GM12878 (cell line): ENCODE results near the gene FBXO38.

Experiments
- BCL3 ChIP-seq: IDR thresholded peaks from 2 replicates; pipeline ENCODE4 v1.6.1; 2011; ENCODE audit warnings: borderline replicate concordance, low read depth, mild to moderate bottlenecking, moderate library complexity, low read length; ENCODE audit not compliant: insufficient read depth, poor library complexity, severe bottlenecking
- EGR1 ChIP-seq, 2 experiments: IDR thresholded peaks; 1 replicate in 1 of 2; 2 replicates in 1 of 2; pipeline ENCODE4 v1.6.1; 2011 to 2012; ENCODE audit warnings: low read depth in 2 of 2, low read length in 2 of 2, borderline replicate concordance in 1 of 2, mild to moderate bottlenecking in 1 of 2, moderate library complexity in 1 of 2
- EP300 ChIP-seq, 2 experiments: fragments of 150-350 bp in 1 of 2; IDR thresholded peaks; 2 replicates each; pipeline ENCODE4 v1.6.1; 2011 to 2012; ENCODE audit warnings: low read depth in 2 of 2, low read length in 2 of 2, borderline replicate concordance in 1 of 2, improper control_type of control experiment in 1 of 2, inconsistent platforms in 1 of 2; ENCODE audit not compliant: control insufficient read depth in 1 of 2
- EZH2 ChIP-seq: IDR thresholded peaks from 2 replicates; pipeline ENCODE4 v1.6.1; 2012; ENCODE audit warnings: low read depth, mild to moderate bottlenecking, control low read depth, inconsistent platforms, low read length, borderline replicate concordance; ENCODE audit not compliant: control insufficient read depth
- FOXM1 ChIP-seq: IDR thresholded peaks from 2 replicates; pipeline ENCODE4 v1.6.1; 2012; ENCODE audit warnings: low read depth, mild to moderate bottlenecking, inconsistent platforms, low read length, moderate library complexity
- HDAC6 ChIP-seq: fragments of 200-600 bp; sonication (generic); IDR thresholded peaks from one replicate; pipeline ENCODE4 v1.8.0; 2017; ENCODE audit warnings: antibody characterized with exemption; ENCODE audit not compliant: unreplicated experiment
- JUND ChIP-seq: IDR thresholded peaks from 2 replicates; pipeline ENCODE4 v1.6.1; 2012; ENCODE audit warnings: low read depth, mild to moderate bottlenecking, low read length, improper control_type of control experiment, moderate library complexity
- POLR2A ChIP-seq: IDR thresholded peaks from 2 replicates; pipeline ENCODE4 v1.6.1; 2011; ENCODE audit warnings: low read depth, mild to moderate bottlenecking, low read length
- POLR2AphosphoS5 ChIP-seq: IDR thresholded peaks from 2 replicates; pipeline ENCODE4 v1.6.1; 2011; ENCODE audit warnings: mild to moderate bottlenecking, low read length, inconsistent platforms
- SUZ12 ChIP-seq: fragments of 200-600 bp; sonication (generic); IDR thresholded peaks from one replicate; pipeline ENCODE4 v1.6.1; 2018; ENCODE audit warnings: antibody characterized with exemption, mild to moderate bottlenecking; ENCODE audit not compliant: unreplicated experiment
- TCF12 ChIP-seq: IDR thresholded peaks from 2 replicates; pipeline ENCODE4 v1.6.1; 2011; ENCODE audit warnings: low read depth, mild to moderate bottlenecking, low read length
- TF ChIP-seq, protein P1 (sequence below), 3 experiments: IDR thresholded peaks in 2 of 3; conservative IDR thresholded peaks in 1 of 3; 2 replicates each; pipeline ENCODE4 v1.5.1; 2011; ENCODE audit warnings: low read depth in 3 of 3, low read length in 3 of 3, mild to moderate bottlenecking in 3 of 3, control low read depth in 2 of 3, moderate library complexity in 2 of 3, inconsistent platforms in 1 of 3, mixed read lengths in 1 of 3; ENCODE audit not compliant: control insufficient read depth in 2 of 3, insufficient read depth in 1 of 3; ENCODE audit errors: extremely low read depth in 1 of 3

DNA sequence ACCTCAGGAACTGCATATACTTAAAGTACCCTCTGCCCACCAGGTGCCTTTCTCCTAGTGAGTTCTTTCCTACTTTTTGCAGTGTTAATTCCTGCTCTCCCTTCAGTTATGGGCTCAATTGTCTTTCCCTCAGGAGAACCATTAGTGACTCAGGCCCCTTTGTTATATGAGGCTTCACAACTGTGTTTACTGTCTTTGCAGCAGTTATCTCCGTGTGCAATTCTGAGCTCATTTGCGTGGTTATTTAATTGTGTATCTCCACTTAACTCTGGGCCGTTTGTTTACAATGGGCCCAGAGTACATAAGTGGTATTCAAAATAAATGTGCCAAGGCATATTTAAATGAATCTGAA lies 9.6 kb downstream of the FBXO38 start:
- TF ChIP-seq, protein P1, sequence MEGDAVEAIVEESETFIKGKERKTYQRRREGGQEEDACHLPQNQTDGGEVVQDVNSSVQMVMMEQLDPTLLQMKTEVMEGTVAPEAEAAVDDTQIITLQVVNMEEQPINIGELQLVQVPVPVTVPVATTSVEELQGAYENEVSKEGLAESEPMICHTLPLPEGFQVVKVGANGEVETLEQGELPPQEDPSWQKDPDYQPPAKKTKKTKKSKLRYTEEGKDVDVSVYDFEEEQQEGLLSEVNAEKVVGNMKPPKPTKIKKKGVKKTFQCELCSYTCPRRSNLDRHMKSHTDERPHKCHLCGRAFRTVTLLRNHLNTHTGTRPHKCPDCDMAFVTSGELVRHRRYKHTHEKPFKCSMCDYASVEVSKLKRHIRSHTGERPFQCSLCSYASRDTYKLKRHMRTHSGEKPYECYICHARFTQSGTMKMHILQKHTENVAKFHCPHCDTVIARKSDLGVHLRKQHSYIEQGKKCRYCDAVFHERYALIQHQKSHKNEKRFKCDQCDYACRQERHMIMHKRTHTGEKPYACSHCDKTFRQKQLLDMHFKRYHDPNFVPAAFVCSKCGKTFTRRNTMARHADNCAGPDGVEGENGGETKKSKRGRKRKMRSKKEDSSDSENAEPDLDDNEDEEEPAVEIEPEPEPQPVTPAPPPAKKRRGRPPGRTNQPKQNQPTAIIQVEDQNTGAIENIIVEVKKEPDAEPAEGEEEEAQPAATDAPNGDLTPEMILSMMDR (IDR thresholded peaks at IDR 0.05 in 2 of 3, conservative IDR thresholded peaks at IDR 0.05 in 1 of 3; ENCODE audit: control insufficient read depth in 2 of 3, extremely low read depth in 1 of 3, insufficient read depth in 1 of 3, low read depth in 3 of 3, low read length in 3 of 3) = no peak
- no peak for TF ChIP-seq EGR1 (IDR thresholded peaks at IDR 0.05; ENCODE audit: borderline replicate concordance in 1 of 2, low read depth in 2 of 2, low read length in 2 of 2)
- no peak for TF ChIP-seq POLR2AphosphoS5
- no peak for TF ChIP-seq BCL3
- TF ChIP-seq EP300 (IDR thresholded peaks at IDR 0.05; ENCODE audit: borderline replicate concordance in 1 of 2, control insufficient read depth in 1 of 2, low read depth in 2 of 2, low read length in 2 of 2) = no peak
- no peak for TF ChIP-seq JUND
- TF ChIP-seq TCF12 = no peak
- TF ChIP-seq HDAC6 = no peak
- TF ChIP-seq EZH2 = no peak
- TF ChIP-seq SUZ12 = no peak
- TF ChIP-seq POLR2A = no peak
- no peak for TF ChIP-seq FOXM1
